BE2C (cell line): Measurements from ENCODE around the gene GNAT2.

Experiments used
- DNase-seq: peaks from one replicate; pipeline ENCODE4 v3.0.0-alpha.2; 2020
- H3K27me3 ChIP-seq: fragments of 250-450 bp; sonication (Bioruptor Pico); 2 replicates; pipeline ENCODE4 v1.5.1; 2020; ENCODE audit warnings: mild to moderate bottlenecking
- H3K36me3 ChIP-seq: fragments of 250-450 bp; sonication (Bioruptor Pico); 2 replicates; pipeline ENCODE4 v1.5.1; 2020; ENCODE audit warnings: mild to moderate bottlenecking
- H3K4me1 ChIP-seq: fragments of 250-450 bp; sonication (Bioruptor Pico); 2 replicates; pipeline ENCODE4 v1.5.1; 2020
- H3K4me3 ChIP-seq: 2 replicates; pipeline ENCODE4 v1.5.1; 2011; ENCODE audit warnings: low read depth, low read length
- H3K9me3 ChIP-seq: fragments of 250-450 bp; sonication (Bioruptor Pico); 2 replicates; pipeline ENCODE4 v1.5.1; 2020
- TF ChIP-seq, protein P1 (sequence below): IDR thresholded peaks from 2 replicates; pipeline ENCODE4 v1.5.1; 2012; ENCODE audit warnings: mild to moderate bottlenecking, low read depth, low read length

GNAT2 gene

DNA sequence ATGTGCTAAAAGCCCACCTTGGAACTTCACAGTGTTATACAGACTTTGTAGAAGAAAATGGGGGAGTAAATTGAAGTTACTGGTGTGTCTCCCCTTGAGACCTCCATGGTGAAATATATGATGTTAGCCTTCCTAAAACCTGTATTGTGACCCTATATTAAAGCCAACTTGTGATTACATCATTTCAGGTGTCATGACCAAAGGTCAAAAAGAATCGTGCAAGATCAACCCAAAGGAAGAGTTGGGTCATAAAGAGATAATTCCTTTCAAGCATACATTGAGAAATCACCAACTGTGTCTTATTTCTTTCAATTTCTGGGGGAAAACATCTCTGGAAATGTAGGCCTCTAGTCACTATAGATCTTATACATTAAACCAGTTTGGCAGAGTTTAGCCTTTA lies 34.6 kb downstream of the GNAT2 start:
- TF ChIP-seq, protein P1, sequence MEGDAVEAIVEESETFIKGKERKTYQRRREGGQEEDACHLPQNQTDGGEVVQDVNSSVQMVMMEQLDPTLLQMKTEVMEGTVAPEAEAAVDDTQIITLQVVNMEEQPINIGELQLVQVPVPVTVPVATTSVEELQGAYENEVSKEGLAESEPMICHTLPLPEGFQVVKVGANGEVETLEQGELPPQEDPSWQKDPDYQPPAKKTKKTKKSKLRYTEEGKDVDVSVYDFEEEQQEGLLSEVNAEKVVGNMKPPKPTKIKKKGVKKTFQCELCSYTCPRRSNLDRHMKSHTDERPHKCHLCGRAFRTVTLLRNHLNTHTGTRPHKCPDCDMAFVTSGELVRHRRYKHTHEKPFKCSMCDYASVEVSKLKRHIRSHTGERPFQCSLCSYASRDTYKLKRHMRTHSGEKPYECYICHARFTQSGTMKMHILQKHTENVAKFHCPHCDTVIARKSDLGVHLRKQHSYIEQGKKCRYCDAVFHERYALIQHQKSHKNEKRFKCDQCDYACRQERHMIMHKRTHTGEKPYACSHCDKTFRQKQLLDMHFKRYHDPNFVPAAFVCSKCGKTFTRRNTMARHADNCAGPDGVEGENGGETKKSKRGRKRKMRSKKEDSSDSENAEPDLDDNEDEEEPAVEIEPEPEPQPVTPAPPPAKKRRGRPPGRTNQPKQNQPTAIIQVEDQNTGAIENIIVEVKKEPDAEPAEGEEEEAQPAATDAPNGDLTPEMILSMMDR, result no peak
- Histone ChIP-seq H3K27me3 (no peaks in the 10 kb centered on the region), H3K9me3 (no peaks in the 10 kb centered on the region), H3K4me3 (no peak overlapping the region), H3K4me1 (no peaks in the 10 kb centered on the region), H3K36me3 (peaks cover 71% of the 10 kb centered on the region)
- no peak for DNase-seq

DNA sequence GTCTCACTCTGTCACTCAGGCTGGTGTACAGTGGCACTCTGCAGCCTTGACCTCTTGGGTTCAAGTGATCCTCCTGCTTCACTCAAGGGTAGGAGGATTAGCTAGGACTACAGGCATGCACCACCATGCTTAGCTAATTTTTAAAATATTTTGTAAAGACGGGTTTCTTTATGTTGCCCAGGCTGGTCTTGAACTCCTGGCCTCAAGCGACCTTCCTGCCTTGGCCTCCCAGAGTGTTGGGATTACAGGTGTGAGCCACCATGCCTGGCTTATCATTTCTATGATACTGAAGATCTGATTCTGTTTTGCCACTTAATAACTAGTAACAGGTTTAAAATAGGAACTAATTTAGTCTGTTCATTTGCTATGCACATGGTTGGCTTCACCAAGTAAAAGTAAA lies 37.4 kb downstream of the GNAT2 start:
- H3K36me3 ChIP-seq, result peaks cover 66% of the 10 kb centered on the region

DNA sequence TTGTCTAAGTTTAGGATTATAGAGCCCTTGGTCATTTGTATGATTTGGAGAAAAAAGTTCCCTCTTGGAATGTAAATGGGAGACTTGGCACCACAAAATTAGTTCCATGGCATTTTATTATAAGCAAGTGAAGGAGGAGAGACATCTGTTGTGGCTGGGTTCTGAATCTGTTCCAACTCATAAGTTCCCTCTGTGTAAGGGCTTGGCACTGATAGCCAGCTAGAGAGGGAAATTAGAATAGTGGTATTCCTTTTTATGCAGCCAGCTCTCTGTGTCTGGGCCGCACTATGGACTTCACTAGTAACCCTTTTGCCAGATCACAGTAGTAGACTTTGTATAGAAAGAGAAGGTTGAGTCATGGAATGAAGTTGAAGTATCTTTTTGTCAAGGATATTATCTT lies 39.9 kb downstream of the GNAT2 start:
- Histone ChIP-seq H3K9me3 (no peaks in the 10 kb centered on the region), H3K36me3 (peaks cover 61% of the 10 kb centered on the region), H3K27me3 (no peaks in the 10 kb centered on the region), H3K4me3 (no peak overlapping the region), H3K4me1 (no peaks in the 10 kb centered on the region)
- TF ChIP-seq, protein P1, result no peak
- no peak for DNase-seq

More for the DNA sequence above, 37.4 kb downstream of the GNAT2 start:
- no peaks in the 10 kb centered on the region for H3K4me1 ChIP-seq
- H3K27me3 ChIP-seq, result no peaks in the 10 kb centered on the region
- DNase-seq, result no peak
- TF ChIP-seq, protein P1, result no peak
- H3K9me3 ChIP-seq, result no peaks in the 10 kb centered on the region
- no peak overlapping the region for H3K4me3 ChIP-seq

DNA sequence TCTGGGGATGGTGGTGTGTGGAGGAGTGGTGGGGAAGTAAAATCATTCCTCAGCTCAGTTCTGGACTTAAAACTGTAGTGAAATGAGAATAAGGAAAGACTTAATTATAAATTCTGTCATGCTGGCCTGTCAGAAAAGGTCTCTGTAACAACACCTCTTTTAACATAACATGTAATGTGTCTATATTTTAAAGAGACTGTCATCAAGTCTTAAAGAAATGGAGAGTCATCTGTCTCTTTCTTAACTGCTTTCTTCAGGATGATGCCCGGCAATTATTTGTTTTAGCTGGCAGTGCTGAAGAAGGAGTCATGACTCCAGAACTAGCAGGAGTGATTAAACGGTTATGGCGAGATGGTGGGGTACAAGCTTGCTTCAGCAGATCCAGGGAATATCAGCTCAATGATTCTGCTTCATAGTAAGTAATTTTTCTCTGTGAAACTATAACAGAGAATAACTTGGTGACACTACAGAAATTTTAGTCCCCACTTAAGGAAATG lies 40.4 kb downstream of the GNAT2 start:
- DNase-seq, result no peak
- Histone ChIP-seq H3K4me1 (no peaks in the 10 kb centered on the region), H3K27me3 (no peaks in the 10 kb centered on the region), H3K36me3 (peaks cover 56% of the 10 kb centered on the region), H3K9me3 (no peaks in the 10 kb centered on the region), H3K4me3 (no peak overlapping the region)
- TF ChIP-seq, protein P1, result no peak

DNA sequence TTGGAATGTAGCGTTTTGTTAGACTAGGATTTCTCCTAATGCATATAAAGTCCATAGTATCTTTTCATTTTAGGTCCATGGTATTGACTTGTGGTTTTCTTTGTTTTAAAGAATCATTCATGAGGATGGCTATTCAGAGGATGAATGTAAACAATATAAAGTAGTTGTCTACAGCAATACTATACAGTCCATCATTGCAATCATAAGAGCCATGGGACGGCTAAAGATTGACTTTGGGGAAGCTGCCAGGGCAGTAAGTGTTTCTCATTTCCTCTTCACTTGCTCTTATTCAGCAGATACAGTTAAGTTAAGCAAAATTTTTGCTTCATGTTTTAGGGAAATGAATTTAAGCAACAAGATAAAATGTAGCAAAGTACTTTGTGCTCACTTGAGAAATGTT lies 45.6 kb downstream of the GNAT2 start:
- Histone ChIP-seq H3K36me3 (peaks cover 21% of the 10 kb centered on the region), H3K4me1 (no peaks in the 10 kb centered on the region), H3K9me3 (no peaks in the 10 kb centered on the region), H3K27me3 (no peaks in the 10 kb centered on the region), H3K4me3 (no peak overlapping the region)
- TF ChIP-seq, protein P1, result no peak
- DNase-seq, result no peak

DNA sequence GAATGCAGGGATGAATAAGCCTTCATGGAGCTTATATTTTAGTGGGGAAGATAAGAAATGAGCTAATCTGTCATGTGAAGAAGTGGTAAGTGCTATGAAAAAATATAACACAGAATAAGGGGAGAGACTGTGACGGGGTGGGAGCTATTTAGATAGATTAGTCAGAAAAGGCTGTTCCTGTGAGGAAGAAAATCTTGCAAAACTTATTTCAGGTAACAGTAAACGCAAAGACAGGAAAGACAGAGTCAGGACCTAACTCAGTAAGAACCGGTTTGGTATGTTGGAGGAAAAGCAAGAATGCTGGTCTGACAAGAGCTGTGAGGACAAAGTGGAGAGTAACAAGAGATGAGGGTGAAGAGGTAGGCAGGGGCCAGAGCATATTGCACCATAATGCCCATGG lies 49.0 kb downstream of the GNAT2 start:
- H3K4me3 ChIP-seq, result no peak overlapping the region
- no peaks in the 10 kb centered on the region; the same call in 1 of the 2 replicates for H3K4me1 ChIP-seq
- no peaks in the 10 kb centered on the region for H3K9me3 ChIP-seq
- TF ChIP-seq, protein P1, result no peak
- no peak for DNase-seq
- no peaks in the 10 kb centered on the region; the same call in 1 of the 2 replicates for H3K36me3 ChIP-seq
- no peaks in the 10 kb centered on the region for H3K27me3 ChIP-seq
